Adipose tissue (tissue), 3 donors: Measurements from ENCODE around the gene HEATR5A. TPM values are rescaled to one million over a fixed set of nuclear protein-coding genes. Genes with fewer than 3 reads are reported as not detected.

Experiments
- H3K27ac ChIP-seq: one replicate; pipeline ENCODE4 v1.5.1; 2013; ENCODE audit warnings: low read depth, low read length
- WGBS, 3 donors: extraction: QIAGEN DNeasy Blood & Tissue Kit; methylation state at CpG; one replicate each; pipeline ENCODE4 v1.1.7; 2013; 5-methylcytosine and 5-hydroxymethylcytosine counted together
- polyA plus RNA-seq, 3 donors: library from polyadenylated mRNA; stranded (reverse); fragments of 200-250 nt; gene quantifications; one replicate each; pipeline ENCODE4 v1.2.3, GENCODE V29; 2013
- donor health status: healthy with polysubstance abuse.
- donor health status: Bipolar disorder and iron deficiency.
- donor health status: healthy.

Gene HEATR5A
- polyA plus RNA-seq, 3 donors = 3.8 to 10.8 (median 7.8) TPM

DNA sequence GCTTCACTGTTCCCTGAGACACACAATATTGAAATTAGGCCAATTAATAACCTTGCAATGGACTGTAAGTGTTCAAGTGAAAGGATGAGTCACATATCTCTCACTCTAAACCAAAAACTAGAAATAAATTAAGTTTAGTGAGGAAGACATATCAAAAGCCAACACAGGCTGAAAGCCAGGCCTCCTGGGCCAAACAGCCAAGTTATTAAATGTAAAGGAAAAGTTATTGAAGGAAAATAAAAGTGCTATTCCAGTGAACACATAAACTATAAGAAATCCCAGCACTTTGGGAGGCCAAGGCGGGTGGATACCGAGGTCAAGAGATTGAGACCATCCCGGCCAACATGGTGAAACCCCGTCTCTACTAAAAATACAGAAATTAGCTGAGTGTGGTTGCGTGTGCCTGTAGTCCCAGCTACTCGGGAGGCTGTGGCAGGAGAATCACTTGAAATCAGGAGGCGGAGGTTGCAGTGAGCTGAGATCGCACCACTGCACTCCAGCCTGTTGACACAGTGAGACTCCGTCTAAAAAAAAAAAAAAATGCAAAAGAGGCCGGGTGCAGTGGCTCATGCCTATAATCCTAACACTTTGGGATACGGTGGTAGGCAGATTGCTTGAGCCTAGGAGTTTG lies 10.4 kb upstream of the HEATR5A start:
- 95 to 98% (median 97%) methylated on average over 11 of the region's 11 CpGs for WGBS, 3 donors
- H3K27ac ChIP-seq = no peak overlapping the region

DNA sequence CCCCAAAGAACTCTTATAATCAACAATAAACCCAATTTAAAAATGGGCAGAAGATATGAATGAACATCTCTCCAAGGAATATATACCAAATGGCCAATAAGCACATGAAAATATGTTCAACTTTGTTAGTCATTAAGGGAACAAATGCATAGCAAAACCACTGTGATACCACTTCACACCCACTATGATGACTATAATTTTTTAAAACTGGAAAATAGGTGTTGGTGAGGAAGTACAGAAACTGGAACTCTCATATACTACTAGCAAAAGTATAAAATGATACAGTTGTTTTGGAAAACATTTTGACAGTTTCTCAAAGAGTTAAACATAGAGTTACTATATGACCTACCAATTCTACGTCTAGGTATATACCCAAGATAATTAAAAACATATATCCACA lies 9.4 kb upstream of the HEATR5A start:
- 85 to 94% (median 90%) methylated on average over 1 of the region's 1 CpG for WGBS, 3 donors

DNA sequence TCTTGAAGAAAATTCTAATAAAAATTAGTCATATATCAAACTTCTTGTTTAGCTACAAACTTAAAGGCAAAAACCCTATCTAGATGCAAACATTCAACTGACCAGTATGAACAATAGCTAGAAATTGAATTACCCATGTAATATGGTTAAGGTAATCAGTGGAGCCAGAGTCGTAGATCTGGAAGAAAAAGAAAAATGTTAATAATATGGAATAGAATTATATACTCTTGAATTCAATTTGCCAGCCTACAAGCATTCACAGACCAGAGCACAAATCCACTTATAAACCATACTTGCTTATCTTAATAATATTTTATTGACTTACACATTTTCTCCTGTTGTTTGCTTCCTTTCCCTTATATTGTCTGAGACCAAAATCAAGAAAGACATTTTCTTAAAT lies 7.7 kb upstream of the HEATR5A start:
- H3K27ac ChIP-seq = no peak overlapping the region
- WGBS, 3 donors = 93 to 97% (median 96%) methylated on average over 1 of the region's 1 CpG

More for the DNA sequence above, 9.4 kb upstream of the HEATR5A start:
- H3K27ac ChIP-seq = no peak overlapping the region

DNA sequence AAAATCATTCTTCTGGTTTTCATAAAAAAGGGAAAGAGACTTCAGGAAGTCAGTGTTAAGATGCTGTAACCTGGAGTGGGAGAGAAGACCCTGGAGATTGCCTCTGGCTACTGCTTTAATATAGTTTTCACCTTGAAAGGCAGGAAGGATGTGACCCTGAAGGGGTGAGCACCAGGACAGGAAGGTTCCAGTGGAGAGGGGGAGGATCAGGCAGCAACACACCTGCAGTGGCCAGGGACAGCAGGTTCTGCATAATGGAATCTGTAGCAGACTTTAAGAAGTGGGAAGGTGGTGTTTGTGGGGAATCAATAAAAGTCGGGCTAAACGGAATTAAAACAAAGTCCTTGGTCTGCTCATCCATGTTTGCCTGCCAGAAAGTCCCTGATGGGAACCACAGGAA lies 6.3 kb upstream of the HEATR5A start:
- H3K27ac ChIP-seq = no peak overlapping the region
- WGBS, 3 donors = 42 to 77% (median 67%) methylated on average over 2 of the region's 2 CpGs

DNA sequence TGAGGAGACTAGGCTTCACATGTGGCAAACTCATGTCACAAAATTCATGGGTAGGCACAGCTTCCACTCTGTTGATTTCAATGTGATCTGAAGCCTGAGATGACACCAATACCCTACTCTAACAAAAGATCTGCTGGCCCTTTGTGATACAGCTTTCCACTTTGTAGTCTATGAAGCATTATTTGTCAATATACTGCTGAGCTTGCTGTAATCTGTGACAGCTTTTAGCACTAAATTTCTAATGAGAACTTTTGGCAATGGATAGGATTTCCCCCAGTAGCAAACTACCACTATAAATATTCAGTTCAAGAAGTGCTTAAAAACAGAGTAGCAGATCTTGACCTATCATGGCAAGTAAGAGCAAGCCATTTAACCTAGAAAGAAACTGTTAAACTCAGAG lies 5.6 kb upstream of the HEATR5A start:
- H3K27ac ChIP-seq = no peak overlapping the region

DNA sequence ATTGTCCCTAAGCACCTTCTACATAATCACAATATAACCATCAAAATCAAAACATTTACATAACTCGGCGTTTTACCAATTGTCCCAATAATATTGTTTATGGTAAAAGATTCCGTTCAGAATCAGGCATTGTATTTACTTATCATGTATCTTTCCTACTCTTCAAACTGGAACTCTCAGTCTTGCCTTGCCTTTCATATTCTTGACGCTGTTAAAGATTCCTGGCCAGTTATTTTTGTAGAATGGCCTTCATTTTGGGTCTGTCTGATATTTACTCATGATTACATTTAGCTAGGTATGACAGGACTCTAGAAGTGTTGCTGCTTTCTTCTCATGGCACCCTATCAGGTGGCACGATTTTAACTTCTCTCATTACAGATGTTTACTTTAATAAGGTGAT lies 850 bp upstream of the HEATR5A start:
- H3K27ac ChIP-seq = no peak overlapping the region
- WGBS, 3 donors = 49 to 92% (median 91%) methylated on average over 5 of the region's 5 CpGs

DNA sequence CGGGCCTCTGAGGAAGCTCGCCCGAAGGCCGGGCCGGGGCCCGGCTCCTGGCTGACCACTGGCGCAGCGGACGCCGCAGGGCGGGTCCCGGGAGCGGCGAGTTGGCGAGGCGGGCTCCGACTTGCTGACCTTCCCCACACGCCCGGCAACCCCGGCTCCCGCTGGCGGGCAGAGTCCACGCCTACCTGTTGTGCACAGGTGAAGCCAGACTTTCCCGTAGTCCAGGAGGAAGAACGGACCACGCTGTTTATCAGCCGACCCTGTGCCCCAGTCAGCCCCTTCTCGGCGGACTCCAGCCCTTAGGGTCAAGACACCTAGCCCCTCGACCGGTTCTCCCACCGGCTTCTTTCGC lies 407 bp downstream of the HEATR5A start:
- 0 to 1% (median 1%) methylated on average over 33 of the region's 33 CpGs for WGBS, 3 donors
- no peak overlapping the region for H3K27ac ChIP-seq

DNA sequence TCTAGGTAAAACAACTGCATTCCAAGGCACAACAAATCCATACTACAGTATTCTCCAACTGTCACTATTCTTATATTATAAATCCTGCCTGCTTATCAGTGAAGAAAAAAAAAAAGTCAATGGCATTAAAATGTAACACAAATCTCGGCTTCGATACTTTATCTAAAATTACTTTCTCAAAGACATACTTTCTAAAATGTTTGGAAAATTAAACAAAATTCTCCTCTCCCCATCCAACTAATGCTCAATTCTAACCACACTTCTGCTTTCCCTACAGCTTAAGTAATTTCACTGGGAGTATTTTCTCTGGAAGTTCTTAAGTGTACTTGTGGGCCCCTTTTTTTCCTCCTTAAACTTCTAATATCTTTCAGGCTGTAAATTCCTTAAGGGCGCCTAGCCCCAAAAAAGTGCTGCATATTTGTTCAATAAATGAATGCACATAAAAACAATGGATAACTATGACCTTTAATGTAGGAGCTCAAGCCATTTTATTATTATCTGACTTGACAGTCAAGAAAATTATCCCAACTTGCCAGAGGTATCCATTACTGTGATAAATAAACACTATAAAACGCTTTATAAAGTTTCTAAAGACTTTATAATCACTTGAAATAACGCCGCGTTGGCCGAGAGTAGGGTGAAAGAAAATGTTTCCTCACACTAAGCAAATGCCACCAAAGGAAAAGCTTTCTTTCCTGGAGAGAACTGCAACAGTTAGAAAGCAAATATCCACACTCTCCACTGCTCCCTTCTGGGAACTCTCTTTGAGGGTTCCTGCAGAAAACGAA lies 977 bp downstream of the HEATR5A start:
- no peak overlapping the region for H3K27ac ChIP-seq
- WGBS, 3 donors = 6 to 14% (median 12%) methylated on average over 9 of the region's 9 CpGs

DNA sequence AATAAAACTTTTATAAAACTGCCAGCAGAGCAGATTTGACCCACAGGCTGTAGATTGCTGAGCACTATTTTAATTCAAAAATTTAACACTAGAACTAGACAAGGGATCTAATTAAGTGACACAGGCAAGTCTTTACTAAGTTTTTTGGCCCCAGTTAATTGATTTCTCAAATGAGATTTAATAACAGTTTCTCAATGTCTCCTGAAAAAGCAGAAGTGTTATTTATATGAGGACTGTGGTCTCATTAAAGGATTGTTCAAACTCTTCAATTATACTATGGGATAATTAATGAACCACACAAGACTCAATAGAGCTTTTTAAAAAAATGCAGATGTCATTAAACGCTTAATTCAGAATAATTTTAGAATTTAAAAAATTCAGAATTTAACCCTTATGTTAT lies 1.9 kb downstream of the HEATR5A start:
- WGBS, 3 donors = 13 to 52% (median 49%) methylated on average over 1 of the region's 1 CpG
- no peak overlapping the region for H3K27ac ChIP-seq

DNA sequence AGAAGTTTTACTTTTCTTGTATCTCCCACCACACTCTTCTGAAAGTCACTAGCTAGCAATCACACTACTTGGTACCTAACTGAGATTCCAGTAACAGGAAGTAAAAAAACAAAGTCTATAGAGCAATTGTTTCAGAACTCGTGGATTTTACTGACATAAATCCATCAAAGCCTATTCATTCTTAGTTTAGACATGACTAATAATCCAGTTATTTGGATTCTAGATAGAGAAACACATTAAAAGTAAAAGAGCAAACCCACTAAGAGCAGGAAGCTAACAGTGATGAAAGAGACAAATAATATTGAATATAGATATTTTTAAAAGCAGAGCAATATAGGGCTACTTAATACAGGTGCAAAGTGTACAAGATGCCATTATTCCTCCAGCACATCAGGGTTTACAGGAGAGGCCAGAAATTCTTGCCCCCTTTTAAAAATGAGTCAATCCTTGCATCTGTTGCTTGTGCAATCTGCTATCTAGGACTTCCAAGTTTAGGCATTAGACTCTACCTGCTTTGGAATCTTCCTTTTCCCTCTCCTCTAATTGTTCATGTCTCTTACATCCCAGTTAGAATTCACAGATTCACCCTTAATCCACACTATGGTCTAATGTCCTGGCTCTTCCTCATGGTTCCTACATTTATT lies 6.0 kb downstream of the HEATR5A start:
- WGBS, 3 donors = 20 to 29% (median 24%) methylated on average over 1 of the region's 1 CpG

DNA sequence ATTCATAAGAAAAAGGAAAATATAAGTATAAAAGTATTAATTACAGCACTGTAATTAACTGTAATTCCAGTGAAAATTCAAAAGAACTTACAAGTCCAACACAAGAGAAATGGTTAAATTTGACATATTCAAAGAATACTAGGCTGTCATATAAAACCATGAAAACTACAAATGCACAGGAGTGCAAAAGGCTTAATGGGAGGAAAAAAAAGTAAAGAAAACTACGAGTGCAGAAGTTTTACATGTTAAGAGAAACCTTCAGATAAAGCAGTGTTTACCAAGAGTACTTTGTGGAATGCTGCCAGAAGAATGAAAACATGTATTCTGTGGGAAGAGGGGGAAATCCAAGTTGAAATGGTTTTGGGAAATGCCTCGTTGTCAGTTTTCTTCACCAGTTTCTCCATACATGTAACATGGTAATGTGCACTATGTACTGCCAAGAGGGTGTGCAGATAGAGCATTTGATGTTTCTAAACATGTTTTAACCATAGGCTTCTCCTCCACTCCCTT lies 9.1 kb downstream of the HEATR5A start:
- no peak overlapping the region for H3K27ac ChIP-seq
- WGBS, 3 donors = 7 to 10% (median 8%) methylated on average over 2 of the region's 2 CpGs

More for the DNA sequence above, 6.0 kb downstream of the HEATR5A start:
- no peak overlapping the region for H3K27ac ChIP-seq

DNA sequence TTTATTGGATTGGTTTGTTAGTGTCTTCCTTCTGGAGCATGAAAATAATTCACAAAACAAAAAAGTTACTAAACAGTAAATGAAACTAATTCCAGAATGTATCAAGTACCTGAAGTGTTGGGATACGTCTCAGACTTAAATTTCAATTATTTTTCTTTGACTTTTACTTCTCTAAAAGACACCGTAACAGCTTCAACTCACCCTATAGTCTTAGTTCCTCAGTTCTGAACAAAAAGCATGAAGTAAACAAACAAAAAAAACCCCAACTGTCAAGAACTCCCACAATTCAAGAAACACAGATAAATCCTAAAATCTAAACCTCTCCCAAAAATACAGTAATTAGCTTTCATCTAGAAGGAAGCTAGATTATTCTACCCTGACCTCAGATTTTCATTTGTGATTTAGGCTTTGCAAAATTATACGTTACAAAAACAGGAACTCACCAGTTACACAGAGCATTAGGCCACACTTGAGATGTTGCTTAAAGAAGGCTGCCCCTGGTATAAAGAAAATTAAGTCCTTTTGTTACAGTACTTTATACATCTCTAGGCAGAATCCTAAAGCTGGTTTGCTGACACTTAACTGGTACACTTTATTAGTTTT lies 10.2 kb downstream of the HEATR5A start:
- whole genome bisulfite sequencing, 3 donors = 46 to 88% (median 54%) methylated on average over 3 of the region's 3 CpGs
- H3K27ac ChIP-seq = no peak overlapping the region

DNA sequence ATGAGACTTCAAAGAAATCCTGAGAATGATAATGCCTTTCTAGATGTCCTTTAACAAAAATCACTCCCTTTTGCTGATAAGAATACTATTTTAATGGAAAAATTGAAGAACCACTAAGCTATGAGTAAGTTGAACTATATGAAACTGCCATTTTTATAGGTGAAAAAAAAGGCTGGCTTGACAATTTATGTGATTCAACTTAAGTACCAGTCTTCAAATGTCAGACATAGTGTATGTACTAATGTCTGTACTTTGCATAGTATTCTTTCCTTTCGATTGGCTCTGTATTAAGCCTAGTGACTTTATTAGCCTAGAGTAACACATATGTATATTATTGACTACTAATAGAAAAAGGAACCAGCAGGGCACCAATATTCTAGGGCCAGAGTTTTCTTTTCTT lies 11.9 kb downstream of the HEATR5A start:
- WGBS, 3 donors = 25 to 96% (median 89%) methylated on average over 1 of the region's 1 CpG
- no peak overlapping the region for H3K27ac ChIP-seq

DNA sequence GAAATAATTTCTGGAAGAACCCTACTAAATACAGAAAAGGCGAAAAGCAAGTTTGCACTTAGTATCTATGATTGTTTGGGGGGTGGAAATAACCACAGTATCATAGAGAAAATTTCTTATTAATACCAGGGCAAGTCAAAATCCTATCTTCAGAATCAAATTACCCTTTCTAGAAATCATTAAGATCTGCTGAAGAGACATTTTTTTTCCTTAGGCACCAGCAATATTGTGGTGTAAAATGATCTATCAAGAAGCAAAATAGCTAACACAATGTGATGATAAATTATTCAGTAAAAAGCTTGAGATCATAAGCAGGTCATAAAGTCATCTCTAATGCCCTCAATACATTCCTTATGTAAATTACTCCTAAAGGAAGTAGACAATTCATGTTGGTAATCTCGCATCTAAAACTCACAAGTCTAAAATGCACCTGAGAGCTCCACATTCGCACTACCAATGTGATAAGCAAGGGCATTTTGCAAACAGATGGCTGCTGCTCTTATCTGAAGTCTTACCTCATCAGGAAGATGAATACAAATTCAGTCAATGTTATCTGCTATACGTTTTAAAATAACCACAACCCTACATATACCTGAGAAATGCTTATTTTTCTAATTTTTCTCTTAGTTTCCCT lies 14.6 kb downstream of the HEATR5A start:
- no peak overlapping the region for H3K27ac ChIP-seq
- WGBS, 3 donors = 50 to 80% (median 77%) methylated on average over 4 of the region's 4 CpGs

DNA sequence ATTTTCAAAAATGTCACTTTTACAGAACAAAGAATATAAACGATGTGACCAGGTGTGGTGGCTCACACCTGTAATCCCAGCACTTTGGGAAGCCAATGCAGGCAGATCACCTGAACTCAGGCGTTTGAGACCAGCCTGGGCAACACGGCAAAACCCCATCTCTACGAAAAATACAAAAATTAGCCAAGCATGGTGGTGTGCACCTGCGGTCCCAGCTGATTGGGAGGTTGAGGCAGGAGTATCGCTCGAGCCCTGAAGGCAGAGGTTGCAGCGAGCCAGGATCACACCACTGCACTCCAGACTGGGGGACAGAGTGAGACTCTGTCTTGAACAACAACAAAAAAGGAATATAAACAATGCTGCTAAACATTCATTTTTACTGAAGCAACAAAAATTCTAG lies 15.2 kb downstream of the HEATR5A start:
- H3K27ac ChIP-seq = no peak overlapping the region
- WGBS, 3 donors = 95 to 98% (median 98%) methylated on average over 8 of the region's 8 CpGs

DNA sequence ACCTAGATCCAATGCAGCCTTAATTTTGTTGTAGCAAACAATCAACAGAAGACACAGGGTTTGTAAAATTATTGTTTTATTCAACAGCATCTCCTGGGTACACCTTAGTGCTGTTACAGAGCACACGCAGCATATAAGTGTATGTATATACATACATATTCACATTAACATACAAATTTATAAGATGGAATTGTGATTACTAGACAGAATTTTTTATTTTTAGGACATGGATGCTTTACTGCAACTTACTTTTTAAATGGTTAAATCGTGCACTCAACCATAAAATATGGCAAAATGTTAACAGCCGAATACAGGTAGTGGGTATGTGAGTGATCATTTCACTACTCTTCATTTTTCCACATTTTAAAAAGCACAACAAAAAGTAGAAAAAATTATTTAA lies 16.6 kb downstream of the HEATR5A start:
- H3K27ac ChIP-seq = no peak overlapping the region
- WGBS, 3 donors = 96 to 99% (median 98%) methylated on average over 3 of the region's 3 CpGs

DNA sequence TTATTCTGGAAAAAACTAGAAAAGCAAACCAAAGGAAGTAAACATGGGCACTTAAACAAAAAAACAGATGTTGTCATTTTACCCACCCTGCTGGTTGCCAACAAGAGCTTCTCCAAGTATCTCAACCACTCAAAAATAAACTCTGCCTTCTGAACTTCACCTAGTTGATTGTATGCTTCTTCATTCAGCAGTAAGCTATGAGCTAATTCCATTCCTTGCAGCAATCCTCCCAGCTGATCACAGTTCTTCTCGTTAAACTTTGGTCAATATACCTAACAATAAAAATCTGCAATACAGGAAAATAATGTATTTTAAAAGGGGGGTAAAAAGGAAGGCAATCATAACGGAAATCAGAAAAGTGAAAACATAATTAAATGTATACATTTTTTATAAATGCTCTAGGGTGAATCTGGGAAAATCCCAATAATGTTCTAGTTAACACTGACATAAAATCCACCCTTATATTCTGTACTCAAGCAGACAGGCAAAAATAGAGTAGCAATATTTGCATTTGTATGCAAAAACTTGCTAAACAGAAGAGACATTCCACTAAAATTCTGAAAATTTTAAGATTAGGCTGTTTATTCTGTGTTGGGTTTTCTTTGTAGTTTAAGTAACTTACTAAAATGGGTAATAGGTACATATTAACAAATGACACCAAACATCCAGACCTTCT lies 17.4 kb downstream of the HEATR5A start:
- 66 to 76% (median 67%) methylated on average over 2 of the region's 2 CpGs for WGBS, 3 donors
- H3K27ac ChIP-seq = no peak overlapping the region

DNA sequence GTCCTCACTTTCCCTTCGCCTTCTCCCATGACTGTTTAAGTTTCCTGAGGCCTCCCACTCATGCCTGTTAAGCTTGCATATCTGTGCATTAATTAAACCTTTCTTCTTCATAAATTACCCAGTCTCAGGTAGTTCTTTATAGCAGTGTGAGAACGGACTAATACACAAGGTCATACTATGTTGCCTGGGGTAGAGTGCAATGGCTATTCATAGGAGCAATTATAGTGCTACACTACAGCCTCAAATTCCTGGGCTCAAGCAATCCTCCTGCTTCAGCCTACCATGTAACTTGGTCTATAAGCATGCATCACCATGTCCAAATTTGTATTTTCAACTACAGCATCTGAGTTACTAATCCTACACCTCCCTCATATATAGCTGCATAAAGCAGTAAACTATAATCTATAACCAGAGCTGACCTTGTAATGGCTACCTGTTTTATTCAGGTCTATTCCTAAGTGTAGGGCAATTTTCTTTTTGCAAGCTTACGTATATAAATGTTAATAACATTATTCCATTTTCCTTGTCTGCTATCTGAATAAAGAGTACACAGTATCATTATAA lies 18.9 kb downstream of the HEATR5A start:
- 92 to 97% (median 96%) methylated on average over 3 of the region's 3 CpGs for WGBS, 3 donors
- no peak overlapping the region for H3K27ac ChIP-seq
